CD4-positive, alpha-beta T cell treated with Interleukin-12 subunit alpha and Interleukin-12 subunit beta, for 1 hour (primary cell): ENCODE measurements around the gene LRRC47.

Source experiments
- DNase-seq: peaks from one replicate; pipeline ENCODE4 v3.0.0-alpha.2; 2020

The LRRC47 gene

DNA sequence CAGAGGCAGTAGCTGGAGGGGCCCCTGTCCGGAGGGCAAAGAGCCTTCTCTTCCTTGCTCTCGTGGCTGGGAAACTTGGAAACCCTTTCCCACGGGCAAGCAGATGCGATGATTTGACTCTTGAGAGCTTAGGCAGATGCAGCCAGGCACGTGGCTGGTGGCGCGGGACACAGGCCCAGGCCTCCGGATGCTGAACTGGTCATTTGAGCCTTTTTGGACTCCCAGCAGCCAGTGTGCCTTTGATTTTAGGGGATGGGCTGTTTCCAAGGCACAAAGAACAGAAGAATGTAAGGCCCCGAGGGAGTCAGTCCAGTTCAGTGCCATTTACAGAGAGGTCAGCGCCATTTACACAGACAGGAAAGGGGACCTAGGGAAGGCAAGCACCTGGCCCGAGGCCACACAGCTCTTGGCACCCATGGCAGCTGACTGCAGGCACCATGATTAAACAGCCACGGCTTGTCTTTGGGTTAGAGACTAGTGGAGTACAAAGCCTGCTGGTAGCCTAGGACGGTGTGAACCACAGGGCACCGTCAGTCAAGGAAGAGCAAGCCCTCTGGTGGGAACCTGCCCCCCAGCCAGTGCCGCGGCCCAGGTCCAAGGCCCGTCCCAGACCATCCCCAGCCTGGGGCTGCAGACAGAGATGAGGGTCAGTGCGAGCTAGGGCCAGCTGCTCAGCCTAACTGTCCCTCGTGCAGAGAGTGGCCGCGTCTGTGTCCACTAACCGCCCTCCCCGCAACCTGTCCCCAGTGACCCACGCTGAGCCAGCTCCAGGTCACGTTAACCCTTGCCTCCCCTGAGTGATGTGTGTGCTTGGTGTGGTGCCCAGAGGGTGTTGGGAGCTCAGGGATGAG lies 64.5 kb downstream of the LRRC47 start:
- DNase-seq = no peak

DNA sequence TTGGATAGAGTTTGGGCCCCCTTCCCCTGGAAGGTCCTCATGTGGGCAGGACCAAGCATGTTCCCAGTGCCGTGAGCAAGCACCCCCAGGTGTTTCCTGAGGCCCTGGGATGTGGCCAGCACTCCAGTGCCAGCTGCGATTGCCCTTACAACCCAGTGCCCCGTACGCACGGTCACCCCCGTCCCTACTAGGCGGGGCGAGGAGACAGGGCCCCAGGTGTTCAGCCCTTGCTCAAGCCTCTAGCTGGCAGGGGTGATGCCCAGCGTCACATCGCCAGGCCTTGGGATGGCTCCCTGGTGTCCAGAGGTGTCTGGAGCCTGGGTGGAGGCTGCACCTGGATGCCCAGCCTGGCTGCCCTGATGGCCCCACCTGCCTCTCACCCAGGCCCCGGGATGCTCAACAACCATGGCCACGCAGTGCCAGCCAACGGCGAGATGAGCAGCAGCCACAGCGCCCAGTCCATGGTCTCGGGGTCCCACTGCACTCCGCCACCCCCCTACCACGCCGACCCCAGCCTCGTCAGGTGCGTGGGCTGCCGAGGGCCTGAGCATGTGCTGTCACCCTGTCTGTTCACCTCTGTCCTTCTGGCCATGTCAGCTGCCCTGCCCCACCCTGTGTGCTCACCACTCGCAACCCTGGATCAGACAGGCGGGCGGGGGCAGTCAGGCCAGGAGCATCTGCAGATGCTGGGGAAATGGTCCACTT lies 65.6 kb downstream of the LRRC47 start:
- DNase-seq = no peak

DNA sequence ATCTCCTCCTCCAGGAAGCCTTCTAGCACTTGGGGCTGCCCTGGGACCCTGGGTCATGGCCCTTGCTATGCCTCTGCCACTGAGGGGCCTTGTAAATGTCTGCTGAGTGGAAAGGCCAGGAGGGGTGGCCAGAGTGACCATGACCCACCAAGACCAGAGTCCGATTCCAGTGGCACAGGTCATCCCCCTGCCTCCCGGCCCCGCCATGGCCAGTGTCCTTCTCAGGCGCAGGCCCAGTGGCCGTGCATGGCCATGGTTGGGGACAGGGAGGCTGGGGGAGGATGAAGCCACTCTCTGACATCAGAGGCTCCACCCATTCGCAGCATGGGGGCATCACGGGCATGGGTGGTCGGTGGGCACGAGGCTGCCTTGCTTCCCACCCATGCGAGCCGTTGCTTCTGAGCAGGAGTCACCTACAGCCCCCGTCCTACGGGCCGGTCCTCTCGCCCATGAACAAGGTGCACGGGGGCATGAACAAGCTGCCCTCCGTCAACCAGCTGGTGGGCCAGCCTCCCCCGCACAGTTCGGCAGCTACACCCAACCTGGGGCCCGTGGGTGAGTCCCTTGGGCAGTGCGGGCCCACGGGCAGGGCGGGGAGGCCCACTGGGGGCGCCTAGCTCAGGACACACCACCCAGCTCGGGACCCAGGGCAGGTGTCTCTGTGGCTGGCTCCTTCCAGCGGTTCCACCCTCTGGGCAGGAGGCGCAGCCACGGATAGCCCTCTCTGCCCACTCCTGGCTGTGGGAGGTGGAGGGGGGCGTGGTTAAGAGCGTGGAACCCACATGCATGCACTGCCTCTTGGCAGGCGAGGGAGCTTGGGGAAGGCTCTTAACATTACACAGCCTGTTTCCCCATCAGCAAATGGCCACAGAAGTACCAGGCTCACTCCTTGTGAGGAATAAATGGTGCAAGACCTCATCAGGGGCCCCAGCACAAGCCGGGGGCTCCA lies 66.4 kb downstream of the LRRC47 start:
- DNase-seq = no peak
